Caco-2 (cell line): ENCODE data around the gene OTOA. TPM values are rescaled to one million over a fixed set of nuclear protein-coding genes. Genes with fewer than 3 reads are reported as not detected.
"Not testable (repeated sequence)": the region's sequence is repeated elsewhere in the genome, so short reads cannot be mapped to it uniquely, and the experiment has no call there.

Experiments
- BruUV-seq: library from RNA; stranded (reverse); fragments of 400-500 nt; replicated peaks from 2 replicates; lab custom pipeline; 2021; lab: Mats Ljungman, UMichigan
- CTCF ChIA-PET: fragments of 300-600 bp; sonication (Branson Sonifier 250); formaldehyde crosslinking; loops from one replicate; lab custom pipeline; 2022; ENCODE audit warnings: antibody characterized with exemption; lab: Charles Lee
- POLR2A ChIA-PET: fragments of 300-600 bp; sonication (Branson Sonifier 250); formaldehyde crosslinking; loops from one replicate; lab custom pipeline; 2022; ENCODE audit warnings: antibody characterized with exemption; lab: Charles Lee
- DNase-seq, 2 experiments: peaks; one replicate each; pipeline versions ENCODE4 v3.0.0 to v3.0.0-alpha.2; 2020 to 2022
- H3K27me3 ChIP-seq: replicated peaks from 2 replicates; pipeline ENCODE4 v1.6.0; 2011; ENCODE audit warnings: low read length; ENCODE audit not compliant: control insufficient read depth, insufficient read depth
- H3K36me3 ChIP-seq: 2 replicates; pipeline ENCODE4 v1.5.1; 2011; ENCODE audit warnings: low read length; ENCODE audit not compliant: control insufficient read depth, insufficient read depth
- H3K4me1 ChIP-seq: fragments of 250-450 bp; sonication (Bioruptor Pico); 2 replicates; pipeline ENCODE4 v1.5.1; 2020; ENCODE audit warnings: mild to moderate bottlenecking
- H3K4me3 ChIP-seq: 2 replicates; pipeline ENCODE4 v1.5.1; 2011; ENCODE audit warnings: low read depth, mild to moderate bottlenecking, control low read depth, low read length
- H3K9me3 ChIP-seq: fragments of 250-450 bp; sonication (Bioruptor Pico); 2 replicates; pipeline ENCODE4 v1.5.1; 2020; ENCODE audit warnings: mild to moderate bottlenecking, moderate library complexity
- H3K27ac Mint-ChIP-seq: one replicate; pipeline ENCODE4 v1.8.0; 2022; ENCODE audit warnings: mixed read lengths; ENCODE audit not compliant: unreplicated experiment
- H3K27me3 Mint-ChIP-seq: one replicate; pipeline ENCODE4 v1.8.0; 2022; ENCODE audit warnings: mixed read lengths; ENCODE audit not compliant: insufficient read depth, unreplicated experiment
- H3K36me3 Mint-ChIP-seq: one replicate; pipeline ENCODE4 v1.8.0; 2022; ENCODE audit warnings: mild to moderate bottlenecking, mixed read lengths; ENCODE audit not compliant: insufficient read depth, unreplicated experiment
- H3K4me1 Mint-ChIP-seq: one replicate; pipeline ENCODE4 v1.8.0; 2022; ENCODE audit warnings: low read depth, mixed read lengths; ENCODE audit not compliant: unreplicated experiment
- H3K4me3 Mint-ChIP-seq: one replicate; pipeline ENCODE4 v1.8.0; 2022; ENCODE audit warnings: mild to moderate bottlenecking, moderate library complexity, mixed read lengths; ENCODE audit not compliant: unreplicated experiment
- H3K9me3 Mint-ChIP-seq: one replicate; pipeline ENCODE4 v1.8.0; 2022; ENCODE audit warnings: mixed read lengths; ENCODE audit not compliant: unreplicated experiment
- intact Hi-C: fragments of 100-400 bp; cut with micrococcal nuclease; formaldehyde crosslinking; loops from one replicate; pipeline ENCODE4 v1.10.0; 2022; ENCODE audit not compliant: unreplicated experiment
- total RNA-seq: library from RNA; stranded (reverse); gene quantifications from 2 replicates; pipeline ENCODE4 v1.2.3, GENCODE V29; 2022
- TF ChIP-seq, protein P1 (sequence below), 2 experiments: fragments of 200-600 bp in 1 of 2; IDR thresholded peaks; 1 replicate in 1 of 2; 2 replicates in 1 of 2; pipeline versions ENCODE4 v1.5.1 to v1.8.0; 2011 to 2022; ENCODE audit warnings: antibody characterized with exemption in 1 of 2, control low read depth in 1 of 2, inconsistent platforms in 1 of 2, low read depth in 1 of 2, low read length in 1 of 2, mild to moderate bottlenecking in 1 of 2, moderate library complexity in 1 of 2; ENCODE audit not compliant: insufficient read depth in 1 of 2, severe bottlenecking in 1 of 2, unreplicated experiment in 1 of 2

Gene OTOA
- total RNA-seq, 1 experiment from 2014 or later, result not detected

GRCh38 chr16:21631951-21632575 is 31.7 kb upstream of the OTOA start:
- DNase-seq, BruUV-seq, H3K9me3 ChIP-seq, intact Hi-C loops, H3K9me3 Mint-ChIP-seq, H3K27me3 ChIP-seq, H3K36me3 ChIP-seq, POLR2A ChIA-PET, H3K4me3 ChIP-seq, CTCF ChIA-PET, H3K27me3 Mint-ChIP-seq, H3K4me3 Mint-ChIP-seq, H3K4me1 ChIP-seq: not testable (repeated sequence)
- peaks cover 18% of the 10 kb centered on the region for H3K4me1 Mint-ChIP-seq
- H3K27ac Mint-ChIP-seq, result peak overlapping the region; percentile 26
- H3K36me3 Mint-ChIP-seq, result peaks cover 31% of the 10 kb centered on the region

GRCh38 chr16:21634216-21634615 is 29.6 kb upstream of the OTOA start:
- ChIA-PET POLR2A (no interaction called here), CTCF (interaction anchor here (1.2 kb wide), 1 partner anchor 41 kb away, joined by 3 read pairs; no protein-coding TSS in a partner anchor)
- Mint-ChIP-seq H3K9me3 (no peaks in the 10 kb centered on the region), H3K27ac (no peak overlapping the region), H3K36me3 (peaks cover 11% of the 10 kb centered on the region), H3K27me3 (no peaks in the 10 kb centered on the region), H3K4me1 (peaks cover 25% of the 10 kb centered on the region), H3K4me3 (no peak overlapping the region)
- no peaks in the 10 kb centered on the region for H3K27me3 ChIP-seq
- DNase-seq, result no peak
- H3K9me3 ChIP-seq, result no peaks in the 10 kb centered on the region; the same call in 1 of the 2 replicates
- intact Hi-C loops, result no loop called here
- peaks cover 4% of the 10 kb centered on the region; the same call in 1 of the 2 replicates for H3K4me1 ChIP-seq
- no peaks in the 10 kb centered on the region for H3K36me3 ChIP-seq
- no TSS peak for BruUV-seq
- TF ChIP-seq, protein P1, sequence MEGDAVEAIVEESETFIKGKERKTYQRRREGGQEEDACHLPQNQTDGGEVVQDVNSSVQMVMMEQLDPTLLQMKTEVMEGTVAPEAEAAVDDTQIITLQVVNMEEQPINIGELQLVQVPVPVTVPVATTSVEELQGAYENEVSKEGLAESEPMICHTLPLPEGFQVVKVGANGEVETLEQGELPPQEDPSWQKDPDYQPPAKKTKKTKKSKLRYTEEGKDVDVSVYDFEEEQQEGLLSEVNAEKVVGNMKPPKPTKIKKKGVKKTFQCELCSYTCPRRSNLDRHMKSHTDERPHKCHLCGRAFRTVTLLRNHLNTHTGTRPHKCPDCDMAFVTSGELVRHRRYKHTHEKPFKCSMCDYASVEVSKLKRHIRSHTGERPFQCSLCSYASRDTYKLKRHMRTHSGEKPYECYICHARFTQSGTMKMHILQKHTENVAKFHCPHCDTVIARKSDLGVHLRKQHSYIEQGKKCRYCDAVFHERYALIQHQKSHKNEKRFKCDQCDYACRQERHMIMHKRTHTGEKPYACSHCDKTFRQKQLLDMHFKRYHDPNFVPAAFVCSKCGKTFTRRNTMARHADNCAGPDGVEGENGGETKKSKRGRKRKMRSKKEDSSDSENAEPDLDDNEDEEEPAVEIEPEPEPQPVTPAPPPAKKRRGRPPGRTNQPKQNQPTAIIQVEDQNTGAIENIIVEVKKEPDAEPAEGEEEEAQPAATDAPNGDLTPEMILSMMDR (IDR thresholded peaks at IDR 0.05; ENCODE audit: insufficient read depth in 1 of 2, low read depth in 1 of 2, low read length in 1 of 2, severe bottlenecking in 1 of 2, unreplicated experiment in 1 of 2), result no peak
- H3K4me3 ChIP-seq, result no peak overlapping the region

- H3K36me3 ChIP-seq, H3K4me3 Mint-ChIP-seq: not testable (repeated sequence)
These were observed 28.1 kb upstream of the OTOA start for GRCh38 chr16:21635694-21636093.

GRCh38 chr16:21637032-21637968 is 26.5 kb upstream of the OTOA start:
- H3K27me3 Mint-ChIP-seq, result no peaks in the 10 kb centered on the region
- TF ChIP-seq, protein P1 (IDR thresholded peaks at IDR 0.05; ENCODE audit: insufficient read depth in 1 of 2, low read depth in 1 of 2, low read length in 1 of 2, severe bottlenecking in 1 of 2, unreplicated experiment in 1 of 2), result no peak
- CTCF ChIA-PET, result no interaction called here
- H3K4me3 ChIP-seq, result no peak overlapping the region
- no peaks in the 10 kb centered on the region for H3K9me3 ChIP-seq
- POLR2A ChIA-PET, result no interaction called here
- intact Hi-C loops, result no loop called here
- H3K4me3 Mint-ChIP-seq, result no peak overlapping the region
- BruUV-seq, result no TSS peak
- H3K36me3 ChIP-seq, result no peaks in the 10 kb centered on the region
- no peaks in the 10 kb centered on the region for H3K36me3 Mint-ChIP-seq
- no peaks in the 10 kb centered on the region for H3K9me3 Mint-ChIP-seq
- no peaks in the 10 kb centered on the region for H3K27me3 ChIP-seq
- H3K27ac Mint-ChIP-seq, result no peak overlapping the region
- peaks cover 4% of the 10 kb centered on the region; the same call in 1 of the 2 replicates for H3K4me1 ChIP-seq
- DNase-seq, result no peak
- peaks cover 7% of the 10 kb centered on the region for H3K4me1 Mint-ChIP-seq

More at GRCh38 chr16:21635694-21636093, 28.1 kb upstream of the OTOA start:
- H3K4me3 ChIP-seq, H3K27me3 ChIP-seq, H3K9me3 Mint-ChIP-seq, H3K27ac Mint-ChIP-seq, CTCF ChIA-PET, BruUV-seq, H3K27me3 Mint-ChIP-seq, DNase-seq, H3K4me1 ChIP-seq, POLR2A ChIA-PET, H3K9me3 ChIP-seq, intact Hi-C loops, H3K36me3 Mint-ChIP-seq: not testable (repeated sequence)
- H3K4me1 Mint-ChIP-seq, result peaks cover 22% of the 10 kb centered on the region
